ENCODE measurements around the gene NSUN6.

- TF ChIP-seq YY1 (IDR thresholded peaks at IDR 0.05) (no peak), CTCF (IDR thresholded peaks at IDR 0.05; ENCODE audit: low read depth, low read length, missing input control) (no peak), REST (IDR thresholded peaks at IDR 0.05) (no peak), RAD21 (IDR thresholded peaks at IDR 0.05) (no peak), HNF4A (conservative IDR thresholded peaks at IDR 0.05) (no peak)
These were observed 89.4 kb downstream of the NSUN6 start for GRCh38 chr10:18561861-18562551.
